Measurements from ENCODE around the gene CHCT1.
"Not testable (repeated sequence)": the region's sequence is repeated elsewhere in the genome, so short reads cannot be mapped to it uniquely, and the experiment has no call there.

Gene CHCT1

GRCh38 chr17:60398227-60398959 is 23.9 kb upstream of the CHCT1 start:
- DNase-seq (ENCODE audit: low read depth in 2 of 3, low spot score in 1 of 3): no peak

GRCh38 chr17:60401819-60402218 is 20.5 kb upstream of the CHCT1 start:
- no peak for DNase-seq (ENCODE audit: low read depth in 2 of 3, low spot score in 1 of 3)

DNA sequence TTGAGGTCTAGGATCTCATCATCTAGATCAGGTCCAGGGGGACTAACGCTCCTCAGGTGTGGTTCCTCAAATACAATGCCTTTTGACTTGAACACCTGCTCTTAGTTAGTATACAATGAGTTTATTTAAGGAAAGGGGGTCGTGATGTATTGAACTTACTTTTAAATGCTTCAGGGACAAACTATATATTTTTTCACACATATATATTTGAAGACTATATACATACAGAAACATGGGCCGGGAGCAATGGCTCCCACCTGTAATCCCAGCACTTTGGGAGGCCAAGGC is 18.8 kb upstream of the CHCT1 start:
- no peak for DNase-seq (ENCODE audit: low read depth in 2 of 3, low spot score in 1 of 3)

DNA sequence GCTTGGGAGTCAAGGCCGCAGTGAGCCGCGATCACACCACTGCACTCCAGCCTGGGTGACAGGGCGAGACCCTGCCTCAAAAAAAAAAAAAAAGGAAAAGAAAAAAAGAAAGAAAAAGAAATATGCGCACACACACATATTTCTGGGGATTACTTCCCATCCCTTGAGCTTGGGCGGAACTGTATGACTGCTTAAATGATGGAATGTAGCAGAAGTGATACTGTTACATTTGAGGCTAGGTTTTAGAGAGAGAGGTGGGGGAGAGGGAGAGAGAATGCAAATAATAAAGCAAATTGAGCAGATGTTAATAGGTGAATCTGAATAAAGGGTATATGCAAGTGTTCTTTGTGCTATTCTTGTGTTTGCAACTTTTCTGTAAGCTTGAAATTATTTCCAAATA is 18.3 kb upstream of the CHCT1 start:
- DNase-seq (ENCODE audit: low read depth in 2 of 3, low spot score in 1 of 3): no peak

GRCh38 chr17:60406887-60407286 is 15.4 kb upstream of the CHCT1 start:
- no peak for DNase-seq (ENCODE audit: low read depth in 2 of 3, low spot score in 1 of 3)

DNA sequence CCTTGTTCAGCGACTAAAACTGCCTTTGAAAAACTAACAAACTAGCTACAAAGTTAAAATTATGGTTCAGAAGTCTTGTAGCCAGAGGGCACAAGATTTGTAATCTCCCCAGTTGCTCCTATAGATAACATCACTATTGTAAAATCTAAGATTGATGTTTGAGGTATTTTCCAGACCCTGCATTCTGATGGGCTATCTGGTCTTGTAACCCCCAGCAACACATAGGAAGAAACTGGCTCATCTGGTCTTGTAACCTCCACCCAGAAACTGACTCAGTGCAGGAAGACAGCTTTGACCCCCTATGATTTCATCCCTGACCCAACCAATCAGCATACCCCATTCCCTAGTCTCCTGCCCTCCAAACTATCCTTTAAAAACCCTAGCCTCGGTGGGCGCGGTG is 12.3 kb upstream of the CHCT1 start:
- no peak for DNase-seq (ENCODE audit: low read depth in 2 of 3, low spot score in 1 of 3)

- DNase-seq (ENCODE audit: low read depth in 2 of 3, low spot score in 1 of 3): no peak
Measured at GRCh38 chr17:60412701-60413100, 9.6 kb upstream of the CHCT1 start.

DNA sequence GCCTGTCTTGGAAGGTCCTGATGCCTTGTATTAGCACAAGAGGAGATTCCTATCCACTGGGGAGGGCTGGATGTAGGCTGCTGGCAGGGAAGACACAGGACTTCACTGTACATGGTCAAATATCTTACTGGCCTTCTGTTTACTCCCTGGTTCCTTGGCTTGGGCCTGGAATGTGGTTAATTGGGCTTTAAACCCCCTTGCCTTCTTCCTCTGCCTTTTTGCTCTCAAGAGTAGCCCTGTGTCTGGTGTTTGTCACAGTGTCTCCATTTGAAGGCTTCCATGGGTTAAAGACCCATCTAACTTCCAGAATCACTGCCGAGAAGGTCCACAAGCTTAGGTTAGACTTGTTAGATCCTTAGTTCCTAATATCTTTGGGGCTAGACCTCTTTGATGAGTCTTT is 7.1 kb upstream of the CHCT1 start:
- no peak for DNase-seq (ENCODE audit: low read depth in 2 of 3, low spot score in 1 of 3)

DNA sequence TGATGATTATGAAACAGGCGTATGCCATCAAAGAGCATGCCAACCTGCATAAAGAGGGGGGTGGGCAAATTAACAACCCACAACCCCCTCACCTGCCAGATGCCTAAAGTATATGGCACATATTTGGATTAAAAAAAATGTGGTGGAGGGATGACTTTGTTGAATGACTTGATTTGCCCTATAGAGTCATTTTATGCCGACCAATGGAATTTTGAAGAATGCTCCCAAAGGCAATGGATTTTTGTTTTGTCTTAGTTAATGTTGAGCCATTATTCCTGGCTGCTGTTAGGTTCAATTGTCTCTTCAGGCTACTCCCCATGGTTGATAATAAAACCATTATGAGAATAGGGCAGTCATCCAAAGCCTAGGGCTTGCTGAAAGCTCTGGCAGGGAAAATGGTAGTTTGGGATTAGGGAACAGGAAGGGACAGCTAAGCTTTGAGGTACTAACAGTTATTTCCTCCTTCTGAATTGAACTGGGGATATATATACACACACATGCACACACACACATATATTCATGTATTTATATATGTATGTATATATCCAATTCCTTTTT is 5.8 kb upstream of the CHCT1 start:
- no peak for DNase-seq (ENCODE audit: low read depth in 2 of 3, low spot score in 1 of 3)

DNA sequence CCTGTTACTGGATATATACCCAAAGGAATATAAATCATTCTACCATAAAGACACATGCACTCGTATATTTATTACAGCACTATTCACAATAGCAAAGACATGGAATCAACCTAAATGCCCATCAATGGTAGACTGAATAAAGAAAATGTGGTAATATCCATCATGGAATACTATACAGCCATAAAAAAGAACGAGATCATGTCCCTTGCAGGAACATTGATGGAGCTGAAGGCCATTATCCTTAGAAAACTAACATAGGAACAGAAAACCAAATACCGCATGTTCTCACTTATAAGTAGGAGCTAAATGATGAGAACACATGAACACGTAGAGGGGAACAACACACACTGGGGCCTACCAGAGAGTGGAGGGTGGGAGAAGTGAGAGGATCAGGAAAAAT is 3.3 kb upstream of the CHCT1 start:
- not testable (repeated sequence) for DNase-seq (ENCODE audit: low read depth in 2 of 3, low spot score in 1 of 3)

GRCh38 chr17:60419875-60420274 is 2.4 kb upstream of the CHCT1 start:
- not testable (repeated sequence) for DNase-seq (ENCODE audit: low read depth in 2 of 3, low spot score in 1 of 3)

- DNase-seq (ENCODE audit: low read depth in 2 of 3, low spot score in 1 of 3): peak; percentile 61 to 73 (median 66)
Measured at GRCh38 chr17:60421273-60422161, 772 bp upstream of the CHCT1 start.

DNA sequence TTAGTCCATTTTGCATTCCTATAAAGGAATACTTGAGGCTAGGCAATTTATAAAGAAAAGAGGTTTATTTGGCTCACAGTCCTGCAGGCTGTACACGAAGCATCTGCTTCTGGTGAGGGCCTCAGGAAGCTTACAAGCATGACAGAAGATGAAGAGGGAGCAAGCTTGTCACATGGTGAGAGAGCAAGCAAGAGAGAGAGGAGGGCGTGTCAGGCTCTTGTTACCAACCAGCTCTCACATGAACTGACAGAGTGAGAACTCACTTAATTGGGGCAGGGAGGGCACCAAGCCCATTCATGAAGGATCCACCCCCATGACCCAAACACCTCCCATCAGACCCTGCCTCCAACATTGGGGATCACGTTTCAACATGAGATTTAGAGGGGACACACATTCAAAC is 1.6 kb downstream of the CHCT1 start:
- no peak for DNase-seq (ENCODE audit: low read depth in 2 of 3, low spot score in 1 of 3)

DNA sequence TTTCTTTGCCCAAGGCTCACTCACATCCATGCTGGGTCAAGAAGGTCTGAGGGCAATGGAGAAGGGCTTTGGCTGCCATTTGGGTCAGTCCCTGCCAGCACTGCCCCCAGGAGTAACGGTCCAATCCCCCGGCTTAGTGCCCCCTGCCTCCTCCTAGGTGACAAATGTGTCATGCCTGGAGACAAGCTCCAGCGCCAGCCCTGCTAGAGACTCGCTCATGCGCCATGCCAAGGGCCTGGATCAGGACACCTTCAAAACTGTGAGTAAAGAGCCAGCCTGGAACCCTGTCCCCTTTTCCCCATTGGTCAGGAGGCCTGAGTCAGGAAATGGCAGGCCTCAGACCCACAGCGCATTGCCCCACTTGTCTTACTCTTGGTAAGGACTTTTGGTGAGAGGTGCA is 3.3 kb downstream of the CHCT1 start:
- DNase-seq (ENCODE audit: low read depth in 2 of 3, low spot score in 1 of 3): no peak

- DNase-seq (ENCODE audit: low read depth in 2 of 3, low spot score in 1 of 3): no peak
Measured at GRCh38 chr17:60426596-60426995, 4.3 kb downstream of the CHCT1 start.

DNA sequence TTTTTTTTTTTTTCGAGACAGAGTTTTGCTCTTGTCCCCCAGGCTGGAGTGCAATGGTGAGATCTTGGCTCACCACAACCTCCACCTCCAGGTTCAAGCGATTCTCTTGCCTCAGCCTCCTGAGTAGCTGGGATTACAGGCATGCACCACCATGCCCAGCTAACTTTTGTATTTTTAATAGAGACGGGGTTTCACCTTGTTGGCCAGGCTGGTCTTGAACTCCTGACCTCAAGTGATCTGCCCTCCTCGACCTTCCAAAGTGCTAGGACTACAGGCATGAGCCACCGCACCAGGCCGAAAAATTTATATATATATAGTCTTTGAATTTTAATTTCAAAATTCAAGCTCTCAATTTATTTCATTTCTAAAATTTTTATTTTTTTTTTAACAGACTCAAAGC is 6.2 kb downstream of the CHCT1 start:
- not testable (repeated sequence) for DNase-seq (ENCODE audit: low read depth in 2 of 3, low spot score in 1 of 3)

- DNase-seq (ENCODE audit: low read depth in 2 of 3, low spot score in 1 of 3): not testable (repeated sequence)
Measured at GRCh38 chr17:60430561-60430960, 8.3 kb downstream of the CHCT1 start.

DNA sequence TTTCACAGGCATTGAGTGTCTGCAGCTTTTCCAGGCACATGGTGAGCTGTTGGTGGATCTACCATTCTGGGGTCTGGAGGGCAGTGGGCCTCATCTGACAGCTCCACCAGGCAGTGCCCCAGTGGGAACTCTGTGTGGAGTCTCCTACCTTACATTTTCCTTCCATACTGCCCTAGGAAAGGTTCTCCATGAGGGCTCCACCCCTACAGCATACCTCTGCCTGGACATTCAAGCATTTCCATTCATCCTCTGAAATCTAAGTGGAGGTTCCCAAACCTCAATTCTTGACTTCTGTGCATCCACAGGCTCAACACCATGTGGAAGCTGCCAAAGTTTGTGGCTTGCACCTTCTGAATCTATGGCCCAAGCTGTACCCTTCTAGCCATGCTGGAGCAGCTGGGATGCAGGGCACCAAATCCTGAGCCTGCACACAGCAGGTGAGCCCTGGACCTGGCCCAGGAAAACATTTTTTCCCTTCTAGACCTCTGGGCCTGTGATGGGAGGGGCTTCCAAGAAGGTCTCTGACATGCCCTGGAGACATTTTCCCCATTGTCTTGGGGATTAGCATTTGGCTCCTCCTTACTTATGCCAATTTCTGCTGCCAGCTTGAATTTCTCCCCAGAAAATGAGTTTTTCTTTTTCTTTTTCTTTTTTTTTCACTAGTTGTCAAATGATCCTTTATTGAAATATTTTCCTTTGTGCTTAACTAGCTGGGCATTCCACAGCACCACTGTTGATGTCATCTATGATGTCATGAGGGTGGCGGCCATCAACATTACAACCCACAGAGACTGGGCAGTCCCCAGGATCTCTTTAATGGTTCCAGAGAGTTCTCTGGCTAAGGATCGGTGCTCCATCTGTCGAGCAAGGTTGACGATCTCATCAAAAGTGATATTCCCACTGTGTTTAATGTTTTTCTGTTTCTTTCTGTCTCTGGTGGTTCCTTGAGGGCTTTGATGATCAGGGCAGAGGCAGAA is 11.0 kb downstream of the CHCT1 start:
- DNase-seq (ENCODE audit: low read depth in 2 of 3, low spot score in 1 of 3): not testable (repeated sequence)

GRCh38 chr17:60435244-60436167 is 13.2 kb downstream of the CHCT1 start:
- DNase-seq (ENCODE audit: low read depth in 2 of 3, low spot score in 1 of 3): peak; percentile 17 to 59 (median 20)

DNA sequence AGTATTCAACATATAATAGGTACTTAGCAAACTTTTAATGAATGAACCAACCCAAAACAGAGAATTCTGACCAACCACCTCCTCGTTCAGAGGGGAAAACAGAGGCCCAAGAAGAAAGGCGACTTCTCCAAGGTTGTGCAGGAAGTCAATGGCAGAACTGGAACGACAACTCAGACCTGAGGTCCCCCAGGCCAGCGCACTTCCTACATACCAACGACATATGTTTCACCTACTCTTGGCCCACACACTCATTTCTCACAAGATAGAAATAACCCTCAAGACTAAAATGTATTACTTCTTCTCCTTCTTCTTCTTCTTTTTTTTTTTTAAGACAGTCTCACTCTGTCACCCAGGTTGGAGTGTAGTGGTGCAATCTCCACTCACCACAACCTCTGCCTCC is 14.4 kb downstream of the CHCT1 start:
- no peak for DNase-seq (ENCODE audit: low read depth in 2 of 3, low spot score in 1 of 3)
